HEK293 (cell line): ENCODE data around the gene PTDSS2.

Source experiments
- EGR2 ChIP-seq: fragments of 450-650 bp; formaldehyde crosslinking; IDR thresholded peaks from 2 replicates; pipeline ENCODE4 v1.5.1; 2016; ENCODE audit warnings: low read depth, missing biosample characterization, missing genetic modification characterization
- HOXD13 ChIP-seq: sonication (generic); formaldehyde crosslinking; IDR thresholded peaks from 2 replicates; pipeline ENCODE4 v1.8.0; 2022; ENCODE audit warnings: missing genetic modification reagents, borderline replicate concordance
- KLF1 ChIP-seq: fragments of 450-650 bp; formaldehyde crosslinking; IDR thresholded peaks from 2 replicates; pipeline ENCODE4 v1.5.1; 2016; ENCODE audit warnings: missing biosample characterization, missing genetic modification characterization
- PRDM4 ChIP-seq: fragments of 450-650 bp; formaldehyde crosslinking; IDR thresholded peaks from 2 replicates; pipeline ENCODE4 v1.5.1; 2017; ENCODE audit warnings: missing biosample characterization, missing genetic modification characterization
- SP2 ChIP-seq: fragments of 450-650 bp; formaldehyde crosslinking; IDR thresholded peaks from 2 replicates; pipeline ENCODE4 v1.5.1; 2016; ENCODE audit warnings: missing biosample characterization, missing genetic modification characterization
- YY1 ChIP-seq: fragments of 450-650 bp; formaldehyde crosslinking; IDR thresholded peaks from 2 replicates; pipeline ENCODE4 v1.5.1; 2018; ENCODE audit warnings: missing biosample characterization, missing genetic modification characterization
- ZFHX2 ChIP-seq: fragments of 450-650 bp; formaldehyde crosslinking; conservative IDR thresholded peaks from 2 replicates; pipeline ENCODE4 v1.5.1; 2016; ENCODE audit warnings: missing biosample characterization, missing genetic modification characterization
- ZIC2 ChIP-seq: fragments of 450-650 bp; formaldehyde crosslinking; IDR thresholded peaks from 2 replicates; pipeline ENCODE4 v1.5.1; 2016; ENCODE audit warnings: missing biosample characterization, missing genetic modification characterization
- ZNF133 ChIP-seq: fragments of 450-650 bp; formaldehyde crosslinking; IDR thresholded peaks from 2 replicates; pipeline ENCODE4 v1.5.1; 2016; ENCODE audit warnings: missing biosample characterization, missing genetic modification characterization
- ZNF138 ChIP-seq: fragments of 450-650 bp; formaldehyde crosslinking; IDR thresholded peaks from 2 replicates; pipeline ENCODE4 v1.5.1; 2016; ENCODE audit warnings: missing biosample characterization, missing genetic modification characterization, borderline replicate concordance
- ZNF174 ChIP-seq: fragments of 450-650 bp; formaldehyde crosslinking; IDR thresholded peaks from 2 replicates; pipeline ENCODE4 v1.5.0; 2017; ENCODE audit warnings: missing biosample characterization, mild to moderate bottlenecking, missing genetic modification characterization
- ZNF175 ChIP-seq: fragments of 450-650 bp; formaldehyde crosslinking; IDR thresholded peaks from 2 replicates; pipeline ENCODE4 v1.5.1; 2016; ENCODE audit warnings: missing biosample characterization, missing genetic modification characterization
- ZNF2 ChIP-seq: fragments of 450-650 bp; formaldehyde crosslinking; IDR thresholded peaks from 2 replicates; pipeline ENCODE4 v1.5.1; 2016; ENCODE audit warnings: missing biosample characterization, missing genetic modification characterization
- ZNF23 ChIP-seq: fragments of 450-650 bp; formaldehyde crosslinking; IDR thresholded peaks from 2 replicates; pipeline ENCODE4 v1.5.1; 2016; ENCODE audit warnings: missing biosample characterization, missing genetic modification characterization, borderline replicate concordance
- ZNF354C ChIP-seq: fragments of 450-650 bp; formaldehyde crosslinking; IDR thresholded peaks from 2 replicates; pipeline ENCODE4 v1.5.1; 2016; ENCODE audit warnings: missing biosample characterization, missing genetic modification characterization, low read depth, borderline replicate concordance
- ZNF394 ChIP-seq: fragments of 450-650 bp; formaldehyde crosslinking; IDR thresholded peaks from 2 replicates; pipeline ENCODE4 v1.5.1; 2016; ENCODE audit warnings: missing biosample characterization, missing genetic modification characterization, mild to moderate bottlenecking, moderate library complexity, borderline replicate concordance
- ZNF433 ChIP-seq: fragments of 450-650 bp; formaldehyde crosslinking; IDR thresholded peaks from 2 replicates; pipeline ENCODE4 v1.5.1; 2016; ENCODE audit warnings: missing biosample characterization, missing genetic modification characterization, low read depth
- ZNF449 ChIP-seq: fragments of 450-650 bp; formaldehyde crosslinking; IDR thresholded peaks from 2 replicates; pipeline ENCODE4 v1.5.1; 2017; ENCODE audit warnings: missing biosample characterization, mild to moderate bottlenecking, missing genetic modification characterization, moderate library complexity
- ZNF560 ChIP-seq: fragments of 450-650 bp; formaldehyde crosslinking; IDR thresholded peaks from 2 replicates; pipeline ENCODE4 v1.5.1; 2017; ENCODE audit warnings: missing biosample characterization, missing genetic modification characterization, borderline replicate concordance
- ZNF571 ChIP-seq: fragments of 450-650 bp; formaldehyde crosslinking; IDR thresholded peaks from 2 replicates; pipeline ENCODE4 v1.5.0; 2017; ENCODE audit warnings: missing biosample characterization, missing genetic modification characterization
- ZNF623 ChIP-seq: fragments of 450-650 bp; formaldehyde crosslinking; IDR thresholded peaks from 2 replicates; pipeline ENCODE4 v1.5.1; 2016; ENCODE audit warnings: missing biosample characterization, missing genetic modification characterization
- ZNF626 ChIP-seq: fragments of 450-650 bp; sonication (Bioruptor Pico); formaldehyde crosslinking; IDR thresholded peaks from 2 replicates; pipeline ENCODE4 v1.5.1; 2018; ENCODE audit warnings: missing biosample characterization, missing genetic modification characterization, inconsistent platforms
- ZNF660 ChIP-seq: fragments of 450-650 bp; IDR thresholded peaks from 2 replicates; pipeline ENCODE4 v1.5.1; 2018; ENCODE audit warnings: missing biosample characterization, mild to moderate bottlenecking, missing genetic modification characterization
- TF ChIP-seq, protein P1 (sequence below): fragments of 450-650 bp; formaldehyde crosslinking; IDR thresholded peaks from 2 replicates; pipeline ENCODE4 v1.5.1; 2016; ENCODE audit warnings: missing biosample characterization, missing genetic modification characterization
- TF ChIP-seq, protein P2 (sequence below): fragments of 450-650 bp; formaldehyde crosslinking; IDR thresholded peaks from 2 replicates; pipeline ENCODE4 v1.5.1; 2016; ENCODE audit warnings: missing biosample characterization, missing genetic modification characterization
- TF ChIP-seq, protein P3 (sequence below): fragments of 450-650 bp; formaldehyde crosslinking; IDR thresholded peaks from 2 replicates; pipeline ENCODE4 v1.5.1; 2016; ENCODE audit warnings: missing biosample characterization, missing genetic modification characterization
- TF ChIP-seq, protein P4 (sequence below): fragments of 450-650 bp; formaldehyde crosslinking; IDR thresholded peaks from 2 replicates; pipeline ENCODE4 v1.5.1; 2016; ENCODE audit warnings: missing biosample characterization, missing genetic modification characterization, borderline replicate concordance

Gene PTDSS2

GRCh38 chr11:444396-445144, 5.5 kb upstream of the PTDSS2 start (continued):
- TF ChIP-seq KLF1: no peak; the same call in 1 of the 2 replicates
- TF ChIP-seq ZNF560 (tag by site-specific recombination): no peak
- TF ChIP-seq EGR2: peak; percentile 54; the same call in 1 of the 2 replicates
- TF ChIP-seq, protein P1, sequence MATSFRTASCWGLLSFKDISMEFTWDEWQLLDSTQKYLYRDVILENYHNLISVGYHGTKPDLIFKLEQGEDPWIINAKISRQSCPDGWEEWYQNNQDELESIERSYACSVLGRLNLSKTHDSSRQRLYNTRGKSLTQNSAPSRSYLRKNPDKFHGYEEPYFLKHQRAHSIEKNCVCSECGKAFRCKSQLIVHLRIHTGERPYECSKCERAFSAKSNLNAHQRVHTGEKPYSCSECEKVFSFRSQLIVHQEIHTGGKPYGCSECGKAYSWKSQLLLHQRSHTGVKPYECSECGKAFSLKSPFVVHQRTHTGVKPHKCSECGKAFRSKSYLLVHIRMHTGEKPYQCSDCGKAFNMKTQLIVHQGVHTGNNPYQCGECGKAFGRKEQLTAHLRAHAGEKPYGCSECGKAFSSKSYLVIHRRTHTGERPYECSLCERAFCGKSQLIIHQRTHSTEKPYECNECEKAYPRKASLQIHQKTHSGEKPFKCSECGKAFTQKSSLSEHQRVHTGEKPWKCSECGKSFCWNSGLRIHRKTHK: no peak
- TF ChIP-seq, protein P2, sequence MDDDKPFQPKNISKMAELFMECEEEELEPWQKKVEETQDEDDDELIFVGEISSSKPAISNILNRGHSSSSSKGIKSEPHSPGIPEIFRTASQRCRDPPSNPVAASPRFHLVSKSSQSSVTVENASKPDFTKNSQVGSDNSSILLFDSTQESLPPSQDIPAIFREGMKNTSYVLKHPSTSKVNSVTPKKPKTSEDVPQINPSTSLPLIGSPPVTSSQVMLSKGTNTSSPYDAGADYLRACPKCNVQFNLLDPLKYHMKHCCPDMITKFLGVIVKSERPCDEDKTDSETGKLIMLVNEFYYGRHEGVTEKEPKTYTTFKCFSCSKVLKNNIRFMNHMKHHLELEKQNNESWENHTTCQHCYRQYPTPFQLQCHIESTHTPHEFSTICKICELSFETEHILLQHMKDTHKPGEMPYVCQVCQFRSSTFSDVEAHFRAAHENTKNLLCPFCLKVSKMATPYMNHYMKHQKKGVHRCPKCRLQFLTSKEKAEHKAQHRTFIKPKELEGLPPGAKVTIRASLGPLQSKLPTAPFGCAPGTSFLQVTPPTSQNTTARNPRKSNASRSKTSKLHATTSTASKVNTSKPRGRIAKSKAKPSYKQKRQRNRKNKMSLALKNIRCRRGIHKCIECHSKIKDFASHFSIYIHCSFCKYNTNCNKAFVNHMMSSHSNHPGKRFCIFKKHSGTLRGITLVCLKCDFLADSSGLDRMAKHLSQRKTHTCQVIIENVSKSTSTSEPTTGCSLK (tag by site-specific recombination): no peak
- no peak for TF ChIP-seq ZNF571 (tag by site-specific recombination)
- 0 out of 2 replicates have a peak, but pooled peaks have one; percentile 6 for TF ChIP-seq SP2 (tag by site-specific recombination)
- no peak for TF ChIP-seq ZNF433 (tag by site-specific recombination)
- TF ChIP-seq, protein P3, sequence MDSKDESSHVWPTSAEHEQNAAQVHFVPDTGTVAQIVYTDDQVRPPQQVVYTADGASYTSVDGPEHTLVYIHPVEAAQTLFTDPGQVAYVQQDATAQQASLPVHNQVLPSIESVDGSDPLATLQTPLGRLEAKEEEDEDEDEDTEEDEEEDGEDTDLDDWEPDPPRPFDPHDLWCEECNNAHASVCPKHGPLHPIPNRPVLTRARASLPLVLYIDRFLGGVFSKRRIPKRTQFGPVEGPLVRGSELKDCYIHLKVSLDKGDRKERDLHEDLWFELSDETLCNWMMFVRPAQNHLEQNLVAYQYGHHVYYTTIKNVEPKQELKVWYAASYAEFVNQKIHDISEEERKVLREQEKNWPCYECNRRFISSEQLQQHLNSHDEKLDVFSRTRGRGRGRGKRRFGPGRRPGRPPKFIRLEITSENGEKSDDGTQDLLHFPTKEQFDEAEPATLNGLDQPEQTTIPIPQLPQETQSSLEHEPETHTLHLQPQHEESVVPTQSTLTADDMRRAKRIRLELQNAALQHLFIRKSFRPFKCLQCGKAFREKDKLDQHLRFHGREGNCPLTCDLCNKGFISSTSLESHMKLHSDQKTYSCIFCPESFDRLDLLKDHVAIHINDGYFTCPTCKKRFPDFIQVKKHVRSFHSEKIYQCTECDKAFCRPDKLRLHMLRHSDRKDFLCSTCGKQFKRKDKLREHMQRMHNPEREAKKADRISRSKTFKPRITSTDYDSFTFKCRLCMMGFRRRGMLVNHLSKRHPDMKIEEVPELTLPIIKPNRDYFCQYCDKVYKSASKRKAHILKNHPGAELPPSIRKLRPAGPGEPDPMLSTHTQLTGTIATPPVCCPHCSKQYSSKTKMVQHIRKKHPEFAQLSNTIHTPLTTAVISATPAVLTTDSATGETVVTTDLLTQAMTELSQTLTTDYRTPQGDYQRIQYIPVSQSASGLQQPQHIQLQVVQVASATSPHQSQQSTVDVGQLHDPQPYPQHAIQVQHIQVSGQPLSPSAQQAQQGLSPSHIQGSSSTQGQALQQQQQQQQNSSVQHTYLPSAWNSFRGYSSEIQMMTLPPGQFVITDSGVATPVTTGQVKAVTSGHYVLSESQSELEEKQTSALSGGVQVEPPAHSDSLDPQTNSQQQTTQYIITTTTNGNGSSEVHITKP (tag by site-specific recombination): peak; percentile 33; the same call in 1 of the 2 replicates
- TF ChIP-seq ZNF175 (tag by site-specific recombination): no peak
- TF ChIP-seq ZNF449 (tag by site-specific recombination): no peak
- TF ChIP-seq, protein P4, sequence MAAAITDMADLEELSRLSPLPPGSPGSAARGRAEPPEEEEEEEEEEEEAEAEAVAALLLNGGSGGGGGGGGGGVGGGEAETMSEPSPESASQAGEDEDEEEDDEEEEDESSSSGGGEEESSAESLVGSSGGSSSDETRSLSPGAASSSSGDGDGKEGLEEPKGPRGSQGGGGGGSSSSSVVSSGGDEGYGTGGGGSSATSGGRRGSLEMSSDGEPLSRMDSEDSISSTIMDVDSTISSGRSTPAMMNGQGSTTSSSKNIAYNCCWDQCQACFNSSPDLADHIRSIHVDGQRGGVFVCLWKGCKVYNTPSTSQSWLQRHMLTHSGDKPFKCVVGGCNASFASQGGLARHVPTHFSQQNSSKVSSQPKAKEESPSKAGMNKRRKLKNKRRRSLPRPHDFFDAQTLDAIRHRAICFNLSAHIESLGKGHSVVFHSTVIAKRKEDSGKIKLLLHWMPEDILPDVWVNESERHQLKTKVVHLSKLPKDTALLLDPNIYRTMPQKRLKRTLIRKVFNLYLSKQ: no peak
- no peak for TF ChIP-seq PRDM4 (tag by site-specific recombination)
- no peak for TF ChIP-seq ZNF626 (tag by site-specific recombination)
- TF ChIP-seq ZNF623 (tag by site-specific recombination): no peak
- TF ChIP-seq HOXD13 (CRISPR knock-in tag): no peak
- no peak for TF ChIP-seq ZNF354C
- no peak for TF ChIP-seq ZNF2 (tag by site-specific recombination)
- no peak for TF ChIP-seq ZIC2 (tag by site-specific recombination)
- TF ChIP-seq ZNF394 (tag by site-specific recombination): no peak
- no peak for TF ChIP-seq ZNF23
- no peak for TF ChIP-seq ZNF660 (tag by site-specific recombination)
- TF ChIP-seq ZNF174 (tag by site-specific recombination): no peak
- no peak for TF ChIP-seq ZNF138 (tag by site-specific recombination)
- TF ChIP-seq ZFHX2: peak; percentile 76
- TF ChIP-seq YY1 (tag by site-specific recombination): no peak
- TF ChIP-seq ZNF133: no peak
